GM23338 (cell line): ENCODE measurements around the gene VSIG10.

Experiments used
- CREB1 ChIP-seq: fragments of 250-450 bp; sonication (Bioruptor Pico); IDR thresholded peaks from 2 replicates; pipeline ENCODE4 v1.5.0; 2020; ENCODE audit warnings: low read depth, mild to moderate bottlenecking, moderate library complexity
- CTCF ChIP-seq, 2 experiments: fragments of 200-600 bp in 1 of 2; sonication (generic) in 1 of 2; conservative IDR thresholded peaks; 2 replicates each; pipeline versions ENCODE4 v1.5.1 to v1.6.1; 2016 to 2017; ENCODE audit warnings: antibody characterized with exemption in 2 of 2, low read depth in 2 of 2, mild to moderate bottlenecking in 2 of 2, moderate library complexity in 1 of 2
- ETS1 ChIP-seq: IDR thresholded peaks from 2 replicates; pipeline ENCODE4 v1.6.1; 2016; ENCODE audit warnings: antibody characterized with exemption
- EZH2 ChIP-seq: fragments of 200-600 bp; sonication (generic); IDR thresholded peaks from one replicate; pipeline ENCODE4 v1.8.0; 2017; ENCODE audit warnings: antibody characterized with exemption, mild to moderate bottlenecking, low read depth; ENCODE audit not compliant: unreplicated experiment
- EZH2phosphoT487 ChIP-seq: fragments of 200-600 bp; sonication (generic); IDR thresholded peaks from one replicate; pipeline ENCODE4 v1.8.1; 2018; ENCODE audit warnings: antibody characterized with exemption; ENCODE audit not compliant: unreplicated experiment
- NANOG ChIP-seq: IDR thresholded peaks from 2 replicates; pipeline ENCODE4 v1.6.1; 2016; ENCODE audit warnings: antibody characterized with exemption, borderline replicate concordance
- POLR2AphosphoS5 ChIP-seq: IDR thresholded peaks from 2 replicates; pipeline ENCODE4 v1.6.1; 2016; ENCODE audit warnings: antibody characterized with exemption, low read depth
- REST ChIP-seq: IDR thresholded peaks from one replicate; pipeline ENCODE4 v1.6.1; 2018; ENCODE audit warnings: antibody characterized with exemption; ENCODE audit not compliant: unreplicated experiment
- ZNF331 ChIP-seq: fragments of 250-450 bp; sonication (Bioruptor Pico); IDR thresholded peaks from 2 replicates; pipeline ENCODE4 v1.5.0; 2020; ENCODE audit warnings: low read depth, mild to moderate bottlenecking, moderate library complexity

GRCh38 chr12:118022728-118023109 is 81.1 kb downstream of the VSIG10 start:
- no peak for TF ChIP-seq EZH2
- no peak for TF ChIP-seq CTCF (conservative IDR thresholded peaks at IDR 0.05; ENCODE audit: low read depth in 2 of 2)
- TF ChIP-seq ZNF331 (CRISPR knock-in tag) = no peak
- TF ChIP-seq NANOG = no peak
- TF ChIP-seq ETS1 = no peak
- TF ChIP-seq REST = no peak
- no peak for TF ChIP-seq CREB1 (CRISPR knock-in tag)
- TF ChIP-seq POLR2AphosphoS5 = no peak
- no peak for TF ChIP-seq EZH2phosphoT487
